GM23338 (cell line): Measurements from ENCODE around the gene RHOB. TPM values are rescaled to one million over a fixed set of nuclear protein-coding genes. Genes with fewer than 3 reads are reported as not detected.

Experiments
- ATAC-seq: fragments of 200-7000 bp; cut with Tn5 transposase; 3 replicates; pipeline ENCODE4 v1.9.1; 2020
- DNase-seq: peaks from one replicate; pipeline ENCODE4 v3.0.0-alpha.2; 2015; ENCODE audit warnings: low spot score
- H2AFZ ChIP-seq: fragments of 200-600 bp; sonication (generic); 2 replicates; pipeline ENCODE4 v1.8.0; 2016; ENCODE audit warnings: antibody characterized with exemption, mild to moderate bottlenecking, moderate library complexity
- H3F3A ChIP-seq: fragments of 200-600 bp; sonication (generic); replicated peaks from 2 replicates; pipeline ENCODE4 v1.8.0; 2017; ENCODE audit warnings: antibody characterized with exemption, mixed run types, low read depth
- H3K27ac ChIP-seq: fragments of 200-600 bp; sonication (generic); 2 replicates; pipeline ENCODE4 v1.6.1; 2016; ENCODE audit warnings: low read depth
- H3K27me3 ChIP-seq: fragments of 200-600 bp; sonication (generic); 2 replicates; pipeline ENCODE4 v1.8.0; 2016; ENCODE audit warnings: mild to moderate bottlenecking, mixed run types, moderate library complexity; ENCODE audit not compliant: insufficient read depth
- H3K36me3 ChIP-seq: fragments of 200-600 bp; sonication (generic); 2 replicates; pipeline ENCODE4 v1.8.0; 2016; ENCODE audit warnings: mild to moderate bottlenecking; ENCODE audit not compliant: insufficient read depth
- H3K4me1 ChIP-seq: fragments of 200-600 bp; sonication (generic); 2 replicates; pipeline ENCODE4 v1.8.0; 2016; ENCODE audit warnings: mild to moderate bottlenecking, moderate library complexity; ENCODE audit not compliant: insufficient read depth
- H3K4me2 ChIP-seq: fragments of 200-600 bp; sonication (generic); 2 replicates; pipeline ENCODE4 v1.7.1; 2017; ENCODE audit warnings: mixed run types
- H3K4me3 ChIP-seq: fragments of 200-600 bp; sonication (generic); 2 replicates; pipeline ENCODE4 v1.6.1; 2016; ENCODE audit warnings: mixed run types
- H3K79me2 ChIP-seq: fragments of 200-600 bp; sonication (generic); replicated peaks from 2 replicates; pipeline ENCODE4 v1.8.0; 2017; ENCODE audit warnings: mild to moderate bottlenecking; ENCODE audit not compliant: insufficient read depth
- H3K9me2 ChIP-seq: fragments of 200-600 bp; sonication (generic); 2 replicates; pipeline ENCODE4 v1.8.0; 2017; ENCODE audit not compliant: insufficient read depth
- H4K20me1 ChIP-seq: fragments of 200-600 bp; sonication (generic); replicated peaks from 2 replicates; pipeline ENCODE4 v1.8.0; 2017; ENCODE audit warnings: mild to moderate bottlenecking; ENCODE audit not compliant: insufficient read depth
- H3K27ac Mint-ChIP-seq: 2 replicates; pipeline ENCODE4 v1.8.0; 2020; ENCODE audit warnings: inconsistent platforms, mild to moderate bottlenecking, moderate library complexity, mixed read lengths
- H3K27me3 Mint-ChIP-seq: 3 replicates; pipeline ENCODE4 v1.8.0; 2022; ENCODE audit warnings: low read depth, mild to moderate bottlenecking, moderate library complexity, mixed read lengths, inconsistent platforms; ENCODE audit not compliant: insufficient read depth, poor library complexity
- H3K36me3 Mint-ChIP-seq: 3 replicates; pipeline ENCODE4 v1.8.0; 2021; ENCODE audit warnings: low read depth, mild to moderate bottlenecking, inconsistent platforms, moderate library complexity, mixed read lengths
- H3K4me1 Mint-ChIP-seq: 3 replicates; pipeline ENCODE4 v1.8.0; 2020; ENCODE audit warnings: mild to moderate bottlenecking, inconsistent platforms, mixed read lengths
- H3K4me3 Mint-ChIP-seq: 3 replicates; pipeline ENCODE4 v1.8.0; 2021; ENCODE audit warnings: moderate library complexity, mild to moderate bottlenecking, inconsistent platforms, mixed read lengths
- H3K9me3 Mint-ChIP-seq: 3 replicates; pipeline ENCODE4 v1.8.0; 2020; ENCODE audit warnings: moderate library complexity, mild to moderate bottlenecking, inconsistent platforms, mixed read lengths
- CREB1 ChIP-seq: fragments of 250-450 bp; sonication (Bioruptor Pico); IDR thresholded peaks from 2 replicates; pipeline ENCODE4 v1.5.0; 2020; ENCODE audit warnings: low read depth, mild to moderate bottlenecking, moderate library complexity
- CTCF ChIP-seq, 2 experiments: fragments of 200-600 bp in 1 of 2; sonication (generic) in 1 of 2; conservative IDR thresholded peaks; 2 replicates each; pipeline versions ENCODE4 v1.5.1 to v1.6.1; 2016 to 2017; ENCODE audit warnings: antibody characterized with exemption in 2 of 2, low read depth in 2 of 2, mild to moderate bottlenecking in 2 of 2, moderate library complexity in 1 of 2
- EZH2 ChIP-seq: fragments of 200-600 bp; sonication (generic); IDR thresholded peaks from one replicate; pipeline ENCODE4 v1.8.0; 2017; ENCODE audit warnings: antibody characterized with exemption, mild to moderate bottlenecking, low read depth; ENCODE audit not compliant: unreplicated experiment
- EZH2phosphoT487 ChIP-seq: fragments of 200-600 bp; sonication (generic); IDR thresholded peaks from one replicate; pipeline ENCODE4 v1.8.1; 2018; ENCODE audit warnings: antibody characterized with exemption; ENCODE audit not compliant: unreplicated experiment
- JUNB ChIP-seq: IDR thresholded peaks from one replicate; pipeline ENCODE4 v1.6.1; 2016; ENCODE audit warnings: antibody characterized with exemption; ENCODE audit not compliant: unreplicated experiment
- NANOG ChIP-seq: IDR thresholded peaks from 2 replicates; pipeline ENCODE4 v1.6.1; 2016; ENCODE audit warnings: antibody characterized with exemption, borderline replicate concordance
- POLR2AphosphoS5 ChIP-seq: IDR thresholded peaks from 2 replicates; pipeline ENCODE4 v1.6.1; 2016; ENCODE audit warnings: antibody characterized with exemption, low read depth
- STAT1 ChIP-seq: IDR thresholded peaks from one replicate; pipeline ENCODE4 v1.6.1; 2016; ENCODE audit warnings: antibody characterized with exemption; ENCODE audit not compliant: unreplicated experiment
- ZNF114 ChIP-seq: fragments of 250-450 bp; sonication (Bioruptor Pico); IDR thresholded peaks from 2 replicates; pipeline ENCODE4 v1.5.0; 2020; ENCODE audit warnings: mild to moderate bottlenecking, moderate library complexity
- ZNF331 ChIP-seq: fragments of 250-450 bp; sonication (Bioruptor Pico); IDR thresholded peaks from 2 replicates; pipeline ENCODE4 v1.5.0; 2020; ENCODE audit warnings: low read depth, mild to moderate bottlenecking, moderate library complexity
- ZNF462 ChIP-seq: fragments of 250-450 bp; sonication (Bioruptor Pico); IDR thresholded peaks from 2 replicates; pipeline ENCODE4 v1.5.0; 2020; ENCODE audit warnings: mild to moderate bottlenecking, moderate library complexity
- polyA plus RNA-seq: library from polyadenylated mRNA; unstranded; fragments of >200 nt; fragmentation: Nextera tagmentation; extraction: Ambion mirVana; gene quantifications from 2 replicates; pipeline ENCODE4 v1.2.1, GENCODE V29; 2016
- total RNA-seq: library from RNA; depleted of rRNA; stranded (reverse); fragments of >200 nt; shearing (Covaris generic); gene quantifications from 2 replicates; pipeline ENCODE4 v1.2.3, GENCODE V29; 2014
- TF ChIP-seq, protein P1 (sequence below): IDR thresholded peaks from 2 replicates; pipeline ENCODE4 v1.6.1; 2016; ENCODE audit warnings: antibody characterized with exemption
- TF ChIP-seq, protein P2 (sequence below): IDR thresholded peaks from one replicate; pipeline ENCODE4 v1.6.1; 2018; ENCODE audit warnings: antibody characterized with exemption; ENCODE audit not compliant: unreplicated experiment

Gene RHOB
- total and polyA plus RNA-seq, 2 experiments from 2014 or later = 6.6 to 26.9 TPM

- Histone ChIP-seq H2AFZ (no peak overlapping the region; the same call in 1 of the 2 replicates), H3K9me2 (no peaks in the 10 kb centered on the region), H3K4me2 (no peak overlapping the region), H3K4me3 (no peak overlapping the region), H4K20me1 (no peaks in the 10 kb centered on the region), H3F3A (0 out of 2 replicates have a peak, but pooled peaks cover 2% of the 10 kb centered on the region), H3K27me3 (peaks cover 4% of the 10 kb centered on the region; the same call in 1 of the 2 replicates), H3K36me3 (no peaks in the 10 kb centered on the region), H3K4me1 (peaks cover 11% of the 10 kb centered on the region), H3K79me2 (no peaks in the 10 kb centered on the region), H3K27ac (no peak overlapping the region)
- H3K27me3 Mint-ChIP-seq = peaks cover 7% of the 10 kb centered on the region
- no peak overlapping the region for H3K27ac Mint-ChIP-seq
- TF ChIP-seq, protein P1, sequence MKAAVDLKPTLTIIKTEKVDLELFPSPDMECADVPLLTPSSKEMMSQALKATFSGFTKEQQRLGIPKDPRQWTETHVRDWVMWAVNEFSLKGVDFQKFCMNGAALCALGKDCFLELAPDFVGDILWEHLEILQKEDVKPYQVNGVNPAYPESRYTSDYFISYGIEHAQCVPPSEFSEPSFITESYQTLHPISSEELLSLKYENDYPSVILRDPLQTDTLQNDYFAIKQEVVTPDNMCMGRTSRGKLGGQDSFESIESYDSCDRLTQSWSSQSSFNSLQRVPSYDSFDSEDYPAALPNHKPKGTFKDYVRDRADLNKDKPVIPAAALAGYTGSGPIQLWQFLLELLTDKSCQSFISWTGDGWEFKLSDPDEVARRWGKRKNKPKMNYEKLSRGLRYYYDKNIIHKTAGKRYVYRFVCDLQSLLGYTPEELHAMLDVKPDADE = no peak
- TF ChIP-seq CREB1 (CRISPR knock-in tag) (no peak), EZH2 (no peak), STAT1 (no peak), ZNF462 (no peak), POLR2AphosphoS5 (no peak), ZNF331 (CRISPR knock-in tag) (no peak), CTCF (conservative IDR thresholded peaks at IDR 0.05; ENCODE audit: low read depth in 2 of 2) (no peak), ZNF114 (CRISPR knock-in tag) (no peak), EZH2phosphoT487 (no peak), JUNB (no peak), NANOG (no peak)
- TF ChIP-seq, protein P2, sequence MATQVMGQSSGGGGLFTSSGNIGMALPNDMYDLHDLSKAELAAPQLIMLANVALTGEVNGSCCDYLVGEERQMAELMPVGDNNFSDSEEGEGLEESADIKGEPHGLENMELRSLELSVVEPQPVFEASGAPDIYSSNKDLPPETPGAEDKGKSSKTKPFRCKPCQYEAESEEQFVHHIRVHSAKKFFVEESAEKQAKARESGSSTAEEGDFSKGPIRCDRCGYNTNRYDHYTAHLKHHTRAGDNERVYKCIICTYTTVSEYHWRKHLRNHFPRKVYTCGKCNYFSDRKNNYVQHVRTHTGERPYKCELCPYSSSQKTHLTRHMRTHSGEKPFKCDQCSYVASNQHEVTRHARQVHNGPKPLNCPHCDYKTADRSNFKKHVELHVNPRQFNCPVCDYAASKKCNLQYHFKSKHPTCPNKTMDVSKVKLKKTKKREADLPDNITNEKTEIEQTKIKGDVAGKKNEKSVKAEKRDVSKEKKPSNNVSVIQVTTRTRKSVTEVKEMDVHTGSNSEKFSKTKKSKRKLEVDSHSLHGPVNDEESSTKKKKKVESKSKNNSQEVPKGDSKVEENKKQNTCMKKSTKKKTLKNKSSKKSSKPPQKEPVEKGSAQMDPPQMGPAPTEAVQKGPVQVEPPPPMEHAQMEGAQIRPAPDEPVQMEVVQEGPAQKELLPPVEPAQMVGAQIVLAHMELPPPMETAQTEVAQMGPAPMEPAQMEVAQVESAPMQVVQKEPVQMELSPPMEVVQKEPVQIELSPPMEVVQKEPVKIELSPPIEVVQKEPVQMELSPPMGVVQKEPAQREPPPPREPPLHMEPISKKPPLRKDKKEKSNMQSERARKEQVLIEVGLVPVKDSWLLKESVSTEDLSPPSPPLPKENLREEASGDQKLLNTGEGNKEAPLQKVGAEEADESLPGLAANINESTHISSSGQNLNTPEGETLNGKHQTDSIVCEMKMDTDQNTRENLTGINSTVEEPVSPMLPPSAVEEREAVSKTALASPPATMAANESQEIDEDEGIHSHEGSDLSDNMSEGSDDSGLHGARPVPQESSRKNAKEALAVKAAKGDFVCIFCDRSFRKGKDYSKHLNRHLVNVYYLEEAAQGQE = no peak
- no peak for DNase-seq
- no peaks in the 10 kb centered on the region for H3K9me3 Mint-ChIP-seq
- no peak for ATAC-seq
- peaks cover 16% of the 10 kb centered on the region for H3K4me1 Mint-ChIP-seq
- no peaks in the 10 kb centered on the region for H3K36me3 Mint-ChIP-seq
- no peak overlapping the region for H3K4me3 Mint-ChIP-seq
These were observed 6.8 kb upstream of the RHOB start for GRCh38 chr2:20440001-20440560.
